Fibroblast of lung (primary cell): ENCODE results near the gene TRIM67. TPM values are rescaled to one million over a fixed set of nuclear protein-coding genes. Genes with fewer than 3 reads are reported as not detected.

Experiments used
- DNase-seq, 2 donors: peaks; one replicate each; pipeline versions ENCODE4 v3.0.0 to v3.0.0-alpha.2; 2010; ENCODE audit warnings: low read depth in 2 of 2
- H2AFZ ChIP-seq: 2 replicates; pipeline ENCODE4 v1.5.1; 2012; ENCODE audit warnings: low read length, control low read depth, inconsistent platforms
- H3K27ac ChIP-seq: 2 replicates; pipeline ENCODE4 v1.5.1; 2011; ENCODE audit warnings: low read length, control low read depth; ENCODE audit not compliant: insufficient read depth
- H3K27me3 ChIP-seq: 2 replicates; pipeline ENCODE4 v1.5.1; 2011; ENCODE audit warnings: mild to moderate bottlenecking, low read length; ENCODE audit not compliant: control insufficient read depth, insufficient read depth
- H3K36me3 ChIP-seq: 2 replicates; pipeline ENCODE4 v1.5.1; 2011; ENCODE audit warnings: low read length; ENCODE audit not compliant: control insufficient read depth, insufficient read depth
- H3K4me1 ChIP-seq: 2 replicates; pipeline ENCODE4 v1.5.1; 2011; ENCODE audit warnings: low read length; ENCODE audit not compliant: control insufficient read depth, insufficient read depth; ENCODE audit errors: extremely low read depth
- H3K4me2 ChIP-seq: 2 replicates; pipeline ENCODE4 v1.5.1; 2011; ENCODE audit warnings: low read length, control low read depth; ENCODE audit not compliant: insufficient read depth; ENCODE audit errors: extremely low read depth
- H3K4me3 ChIP-seq, 4 experiments: fragments of 200-600 bp in 1 of 4; sonication (generic) in 1 of 4; replicated peaks in 1 of 4; 2 replicates each; pipeline ENCODE4 v1.5.1; 2011 to 2016; ENCODE audit warnings: low read length in 4 of 4, low read depth in 3 of 4, mild to moderate bottlenecking in 3 of 4, control low read depth in 2 of 4, inconsistent platforms in 1 of 4, mixed read lengths in 1 of 4; ENCODE audit not compliant: insufficient read depth in 1 of 4; ENCODE audit errors: control extremely low read depth in 1 of 4
- H3K79me2 ChIP-seq: 2 replicates; pipeline ENCODE4 v1.5.1; 2012; ENCODE audit warnings: mild to moderate bottlenecking, low read length, inconsistent platforms; ENCODE audit not compliant: control insufficient read depth, insufficient read depth
- H3K9ac ChIP-seq: 2 replicates; pipeline ENCODE4 v1.5.1; 2011; ENCODE audit warnings: mild to moderate bottlenecking, low read length, control low read depth; ENCODE audit not compliant: insufficient read depth
- H3K9me3 ChIP-seq: 2 replicates; pipeline ENCODE4 v1.5.1; 2012; ENCODE audit warnings: low read depth, low read length; ENCODE audit not compliant: control insufficient read depth, insufficient read depth
- H4K20me1 ChIP-seq: 2 replicates; pipeline ENCODE4 v1.5.1; 2011; ENCODE audit warnings: low read length; ENCODE audit not compliant: control insufficient read depth, insufficient read depth; ENCODE audit errors: extremely low read depth
- EZH2 ChIP-seq: IDR thresholded peaks from 2 replicates; pipeline ENCODE4 v1.5.1; 2012; ENCODE audit warnings: low read length, control low read depth, mild to moderate bottlenecking; ENCODE audit errors: missing control alignments
- polyA plus RNA-seq, 2 donors: library from polyadenylated mRNA; depleted of rRNA in 1 of 2; stranded (reverse) in 1 of 2; unstranded in 1 of 2; fragments of >200 nt; gene quantifications; 2 replicates each; pipeline ENCODE4 v1.2.1, GENCODE V29; 2011 to 2012; ENCODE audit warnings: missing spikeins in 1 of 2
- total RNA-seq: library from RNA; depleted of rRNA; stranded (reverse); fragments of >200 nt; gene quantifications from 2 replicates; pipeline ENCODE4 v1.2.1, GENCODE V29; 2014
- TF ChIP-seq, protein P1 (sequence below), 2 donors: IDR thresholded peaks in 1 of 2; conservative IDR thresholded peaks in 1 of 2; 1 replicate in 1 of 2; 2 replicates in 1 of 2; pipeline ENCODE4 v1.5.1; 2011 to 2012; ENCODE audit warnings: low read length in 2 of 2, control low read depth in 1 of 2, inconsistent platforms in 1 of 2, low read depth in 1 of 2, mild to moderate bottlenecking in 1 of 2

The TRIM67 gene
- total and polyA plus RNA-seq, 2 donors (not counting 1 experiment from before 2014, with no cell fraction given) = 0.02 to 0.17 TPM

DNA sequence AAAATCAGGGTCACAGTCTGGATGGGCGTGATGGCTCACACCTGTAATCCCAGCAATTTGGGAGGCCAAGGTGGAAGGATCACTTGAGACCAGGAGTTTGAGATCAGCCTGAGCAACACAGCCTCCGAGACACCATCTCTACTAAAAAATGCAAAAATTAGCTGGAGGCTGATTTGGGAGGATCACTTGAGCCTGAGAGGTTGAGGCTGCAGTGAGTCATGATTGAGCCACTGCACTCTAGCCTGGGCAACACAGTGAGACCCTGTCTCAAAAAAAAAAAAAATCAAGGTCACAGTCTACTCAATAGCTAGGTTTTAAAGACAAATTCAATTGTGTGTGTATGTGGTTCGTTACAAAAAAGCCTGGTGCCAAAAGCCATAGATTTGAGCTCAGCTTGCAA is 34.4 kb downstream of the TRIM67 start:
- Histone ChIP-seq H3K79me2 (no peaks in the 10 kb centered on the region), H3K27me3 (no peaks in the 10 kb centered on the region), H3K9me3 (no peaks in the 10 kb centered on the region), H2AFZ (no peak overlapping the region), H3K27ac (no peak overlapping the region), H3K9ac (no peak overlapping the region), H3K4me2 (no peak overlapping the region), H3K36me3 (no peaks in the 10 kb centered on the region), H4K20me1 (no peaks in the 10 kb centered on the region), H3K4me1 (no peaks in the 10 kb centered on the region), H3K4me3 (no peak overlapping the region)
- DNase-seq = no peak
- TF ChIP-seq, protein P1, sequence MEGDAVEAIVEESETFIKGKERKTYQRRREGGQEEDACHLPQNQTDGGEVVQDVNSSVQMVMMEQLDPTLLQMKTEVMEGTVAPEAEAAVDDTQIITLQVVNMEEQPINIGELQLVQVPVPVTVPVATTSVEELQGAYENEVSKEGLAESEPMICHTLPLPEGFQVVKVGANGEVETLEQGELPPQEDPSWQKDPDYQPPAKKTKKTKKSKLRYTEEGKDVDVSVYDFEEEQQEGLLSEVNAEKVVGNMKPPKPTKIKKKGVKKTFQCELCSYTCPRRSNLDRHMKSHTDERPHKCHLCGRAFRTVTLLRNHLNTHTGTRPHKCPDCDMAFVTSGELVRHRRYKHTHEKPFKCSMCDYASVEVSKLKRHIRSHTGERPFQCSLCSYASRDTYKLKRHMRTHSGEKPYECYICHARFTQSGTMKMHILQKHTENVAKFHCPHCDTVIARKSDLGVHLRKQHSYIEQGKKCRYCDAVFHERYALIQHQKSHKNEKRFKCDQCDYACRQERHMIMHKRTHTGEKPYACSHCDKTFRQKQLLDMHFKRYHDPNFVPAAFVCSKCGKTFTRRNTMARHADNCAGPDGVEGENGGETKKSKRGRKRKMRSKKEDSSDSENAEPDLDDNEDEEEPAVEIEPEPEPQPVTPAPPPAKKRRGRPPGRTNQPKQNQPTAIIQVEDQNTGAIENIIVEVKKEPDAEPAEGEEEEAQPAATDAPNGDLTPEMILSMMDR (conservative IDR thresholded peaks at IDR 0.05 in 1 of 2, IDR thresholded peaks at IDR 0.05 in 1 of 2; ENCODE audit: low read depth in 1 of 2, low read length in 2 of 2) = no peak

DNA sequence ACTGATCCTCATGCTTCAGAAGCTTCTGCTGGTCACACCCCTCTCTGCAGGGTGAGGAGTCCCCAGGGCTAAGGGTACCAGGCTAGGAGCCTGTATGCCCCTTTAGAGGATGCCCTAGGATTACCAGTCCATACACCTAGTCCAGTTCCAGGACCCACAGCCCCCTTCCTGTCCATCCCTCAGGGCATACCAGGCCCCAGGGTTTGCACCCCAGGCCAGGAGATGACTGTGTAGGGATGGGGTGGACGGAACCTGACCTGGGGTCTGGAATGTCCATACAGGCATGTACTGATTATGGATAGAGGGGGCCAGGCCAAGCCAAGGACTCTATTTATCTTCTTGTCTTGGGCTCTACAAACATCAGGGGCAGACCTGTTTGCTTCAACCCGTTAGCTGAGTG is 34.9 kb downstream of the TRIM67 start:
- Histone ChIP-seq H4K20me1 (no peaks in the 10 kb centered on the region), H3K4me1 (no peaks in the 10 kb centered on the region), H3K27me3 (no peaks in the 10 kb centered on the region), H3K27ac (no peak overlapping the region), H3K9me3 (no peaks in the 10 kb centered on the region), H3K9ac (no peak overlapping the region), H2AFZ (no peak overlapping the region), H3K36me3 (no peaks in the 10 kb centered on the region), H3K79me2 (no peaks in the 10 kb centered on the region), H3K4me3 (no peak overlapping the region), H3K4me2 (no peak overlapping the region)
- no peak for DNase-seq
- TF ChIP-seq, protein P1 (conservative IDR thresholded peaks at IDR 0.05 in 1 of 2, IDR thresholded peaks at IDR 0.05 in 1 of 2; ENCODE audit: low read depth in 1 of 2, low read length in 2 of 2) = no peak
- no peak for TF ChIP-seq EZH2

DNA sequence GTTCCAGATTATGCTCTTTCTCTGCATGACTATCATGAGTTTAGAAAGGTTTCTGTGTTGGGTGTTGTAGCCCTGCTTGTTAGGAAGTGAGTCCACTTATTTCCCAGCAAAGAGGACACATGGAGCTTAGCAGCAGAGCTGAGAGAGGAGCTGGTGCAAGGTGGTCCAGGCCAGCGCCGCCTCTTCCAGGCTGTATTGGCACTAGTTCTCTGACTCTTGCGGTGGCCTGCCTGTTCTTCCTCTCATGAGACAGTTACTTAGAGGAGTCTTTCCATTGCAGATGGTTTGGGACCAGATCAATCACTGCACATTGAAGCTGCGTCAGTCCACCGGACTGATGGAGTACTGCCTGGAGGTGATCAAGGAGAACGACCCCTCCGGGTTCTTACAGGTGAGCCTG is 38.0 kb downstream of the TRIM67 start:
- no peak overlapping the region for H3K4me3 ChIP-seq
- H3K9me3 ChIP-seq = no peaks in the 10 kb centered on the region
- TF ChIP-seq, protein P1 (conservative IDR thresholded peaks at IDR 0.05 in 1 of 2, IDR thresholded peaks at IDR 0.05 in 1 of 2; ENCODE audit: low read depth in 1 of 2, low read length in 2 of 2) = no peak
- no peak for TF ChIP-seq EZH2
- no peak overlapping the region for H3K27ac ChIP-seq
- no peaks in the 10 kb centered on the region for H4K20me1 ChIP-seq
- no peak overlapping the region for H2AFZ ChIP-seq
- H3K4me2 ChIP-seq = no peak overlapping the region
- peaks cover 2% of the 10 kb centered on the region for H3K27me3 ChIP-seq
- no peaks in the 10 kb centered on the region for H3K79me2 ChIP-seq
- DNase-seq = no peak
- H3K36me3 ChIP-seq = no peaks in the 10 kb centered on the region
- H3K4me1 ChIP-seq = no peaks in the 10 kb centered on the region
- H3K9ac ChIP-seq = no peak overlapping the region
